NB4 (cell line): ENCODE data around the gene KCNIP4.

Source experiments
- MYC ChIP-seq: IDR thresholded peaks from 2 replicates; pipeline ENCODE4 v1.6.1; 2011; ENCODE audit warnings: low read depth, low read length
- POLR2A ChIP-seq: IDR thresholded peaks from 2 replicates; pipeline ENCODE4 v1.6.1; 2011; ENCODE audit warnings: mild to moderate bottlenecking; ENCODE audit not compliant: insufficient read length; ENCODE audit errors: extremely low read depth
- TF ChIP-seq, protein P1 (sequence below): IDR thresholded peaks from one replicate; pipeline ENCODE4 v1.5.1; 2012; ENCODE audit warnings: low read depth, low read length

DNA sequence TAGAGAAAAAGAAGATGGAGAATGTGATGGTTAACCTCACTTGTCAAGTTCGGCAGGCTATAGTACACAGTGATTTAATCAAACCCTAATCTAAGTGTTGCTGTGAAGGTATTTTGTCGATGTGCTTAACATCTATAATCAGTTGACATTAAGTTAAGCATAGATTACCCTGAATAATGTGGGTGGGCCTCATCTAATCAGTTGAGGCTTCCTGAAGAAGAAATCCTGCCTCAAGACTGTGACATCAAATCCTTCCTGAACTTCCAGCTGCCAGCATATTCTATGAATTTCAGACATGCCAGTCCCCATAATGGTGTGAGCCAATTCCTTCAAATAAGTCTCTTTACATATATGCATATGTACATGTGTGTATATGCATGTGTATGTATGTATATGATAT, 1066.9 kb downstream of the KCNIP4 start:
- TF ChIP-seq, protein P1, sequence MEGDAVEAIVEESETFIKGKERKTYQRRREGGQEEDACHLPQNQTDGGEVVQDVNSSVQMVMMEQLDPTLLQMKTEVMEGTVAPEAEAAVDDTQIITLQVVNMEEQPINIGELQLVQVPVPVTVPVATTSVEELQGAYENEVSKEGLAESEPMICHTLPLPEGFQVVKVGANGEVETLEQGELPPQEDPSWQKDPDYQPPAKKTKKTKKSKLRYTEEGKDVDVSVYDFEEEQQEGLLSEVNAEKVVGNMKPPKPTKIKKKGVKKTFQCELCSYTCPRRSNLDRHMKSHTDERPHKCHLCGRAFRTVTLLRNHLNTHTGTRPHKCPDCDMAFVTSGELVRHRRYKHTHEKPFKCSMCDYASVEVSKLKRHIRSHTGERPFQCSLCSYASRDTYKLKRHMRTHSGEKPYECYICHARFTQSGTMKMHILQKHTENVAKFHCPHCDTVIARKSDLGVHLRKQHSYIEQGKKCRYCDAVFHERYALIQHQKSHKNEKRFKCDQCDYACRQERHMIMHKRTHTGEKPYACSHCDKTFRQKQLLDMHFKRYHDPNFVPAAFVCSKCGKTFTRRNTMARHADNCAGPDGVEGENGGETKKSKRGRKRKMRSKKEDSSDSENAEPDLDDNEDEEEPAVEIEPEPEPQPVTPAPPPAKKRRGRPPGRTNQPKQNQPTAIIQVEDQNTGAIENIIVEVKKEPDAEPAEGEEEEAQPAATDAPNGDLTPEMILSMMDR = no peak
- TF ChIP-seq POLR2A = no peak
- TF ChIP-seq MYC = no peak
